SIG-M5 treated with dmso at 0.1 percent for 504 hours (cell line): ENCODE results near the gene DAB2.
"Not testable (repeated sequence)": the region's sequence is repeated elsewhere in the genome, so short reads cannot be mapped to it uniquely, and the experiment has no call there.

Source experiments
- DNase-seq: peaks from one replicate; lab custom pipeline; 2025; ENCODE audit not compliant: unreplicated experiment; lab: John Stamatoyannopoulos, UW

Gene DAB2

DNA sequence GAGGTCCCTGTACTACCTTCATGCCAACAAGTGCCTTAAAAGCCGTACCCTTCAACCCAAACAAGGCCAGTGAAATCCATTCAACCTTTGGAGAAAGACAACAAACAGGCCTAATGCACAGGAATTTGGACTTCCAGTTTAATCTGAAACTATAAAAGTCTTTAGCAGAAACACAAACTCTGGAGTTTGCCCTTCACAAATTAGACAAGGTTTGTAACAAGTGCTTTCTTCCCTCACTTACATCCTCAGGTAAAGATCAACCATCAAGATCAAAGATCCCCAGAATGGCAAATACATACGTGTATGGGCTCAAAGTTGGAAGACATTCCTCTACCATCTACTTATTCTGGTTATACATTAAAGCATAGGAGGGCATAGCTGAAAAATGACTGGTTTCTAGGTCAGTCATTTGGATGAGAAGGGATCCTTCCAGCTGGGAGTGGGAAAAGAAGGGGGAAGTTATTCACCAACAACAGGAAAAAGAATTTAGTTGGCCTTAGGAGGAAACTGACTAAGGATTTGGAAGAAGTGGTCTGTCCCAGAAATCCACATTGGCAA lies 2.0 kb downstream of the DAB2 start:
- DNase-seq: no peak

DNA sequence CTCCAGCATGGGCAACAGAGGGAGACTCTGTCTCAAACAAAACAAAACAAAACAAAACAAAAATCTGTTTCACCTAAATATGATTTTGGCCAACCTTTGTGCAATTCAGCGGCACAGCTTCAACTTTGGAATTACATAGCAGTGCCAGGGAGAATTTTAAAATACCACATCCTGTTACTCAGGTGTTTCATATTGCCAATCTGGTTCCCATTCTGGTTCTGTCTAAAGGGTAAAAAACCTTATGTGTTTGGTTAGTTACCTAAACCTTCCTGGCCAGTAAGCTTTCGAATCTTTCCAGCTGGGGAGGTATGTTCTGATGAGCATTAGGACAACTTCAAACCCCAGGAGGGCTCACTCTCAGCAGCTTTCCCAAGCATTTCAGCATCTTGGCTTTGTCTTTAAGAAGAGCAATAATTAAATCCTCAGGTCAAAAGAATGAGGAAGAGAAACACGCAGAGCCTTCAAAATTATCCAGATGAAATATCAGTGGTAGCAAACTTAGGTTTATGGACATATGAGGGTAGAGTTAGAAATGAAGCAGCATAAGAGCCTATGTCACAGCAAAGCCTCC lies 2.7 kb downstream of the DAB2 start:
- DNase-seq: no peak

DNA sequence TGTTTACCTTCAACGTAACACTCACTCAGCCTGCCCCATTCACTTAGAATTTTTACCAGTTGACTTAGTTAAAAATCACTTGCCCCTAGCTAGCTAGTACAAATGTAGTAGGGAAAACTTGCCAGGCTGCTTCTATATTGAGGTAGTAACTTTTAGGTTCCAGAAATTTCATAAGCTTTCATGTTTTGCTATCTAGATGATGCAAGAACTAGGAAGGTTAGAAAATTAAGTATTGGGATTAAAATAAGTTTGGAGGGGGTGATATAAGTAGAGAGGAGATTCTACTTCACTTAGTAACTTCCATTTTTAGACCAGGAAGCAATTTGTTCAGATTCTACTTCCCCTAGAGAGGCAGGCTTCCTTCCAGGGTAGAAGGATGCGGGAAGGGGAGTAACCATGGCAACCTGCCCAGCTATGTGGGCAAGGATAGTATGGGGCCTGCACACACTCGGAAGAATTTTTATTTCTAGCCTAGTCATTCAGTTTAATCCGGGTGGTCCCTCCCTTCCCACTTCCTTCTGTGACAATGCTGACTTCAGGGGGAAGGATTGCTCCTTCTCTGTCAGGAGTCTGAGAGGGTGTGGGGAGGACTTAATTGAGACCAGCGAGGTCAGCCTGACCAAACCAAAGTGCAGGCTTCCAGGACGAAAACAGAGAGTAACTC lies 4.2 kb downstream of the DAB2 start:
- DNase-seq: peak; percentile 4

DNA sequence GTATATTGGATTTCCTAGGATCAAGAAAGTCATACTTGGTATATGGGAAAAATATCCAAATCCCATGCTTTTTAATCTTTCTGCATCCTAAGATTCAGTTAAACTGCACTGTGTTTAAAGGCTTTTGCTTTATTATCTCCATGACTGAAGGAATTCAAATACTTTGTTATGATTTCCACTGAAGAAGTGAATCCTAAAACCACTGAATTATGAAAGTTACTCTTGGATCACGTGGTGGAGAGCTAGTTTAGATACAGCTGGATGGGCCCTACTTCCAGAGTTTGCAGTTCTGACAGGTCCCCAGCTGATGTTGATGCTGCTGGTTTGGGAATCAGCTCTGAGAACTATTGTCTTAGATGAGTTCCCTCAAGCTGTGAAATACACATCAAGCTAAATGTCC lies 5.0 kb downstream of the DAB2 start:
- no peak for DNase-seq

DNA sequence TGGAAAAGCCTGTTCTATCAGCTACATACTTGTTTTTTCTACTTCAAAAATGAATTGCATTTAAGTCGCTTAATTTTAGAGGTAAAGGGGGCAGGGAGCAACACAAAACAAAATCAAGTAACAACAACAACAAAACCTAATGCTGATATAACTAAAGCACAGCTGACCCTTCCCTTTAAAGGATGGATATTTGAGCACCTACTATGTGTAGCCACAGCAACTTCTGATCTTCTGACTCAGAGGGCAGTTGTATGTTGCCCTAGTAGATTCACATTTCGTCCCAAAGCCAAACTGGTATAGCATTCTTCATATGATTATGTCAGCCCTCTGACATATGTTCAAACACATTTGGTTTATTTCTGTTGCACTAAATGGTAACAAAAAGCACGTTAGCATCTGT lies 6.8 kb downstream of the DAB2 start:
- DNase-seq: no peak

DNA sequence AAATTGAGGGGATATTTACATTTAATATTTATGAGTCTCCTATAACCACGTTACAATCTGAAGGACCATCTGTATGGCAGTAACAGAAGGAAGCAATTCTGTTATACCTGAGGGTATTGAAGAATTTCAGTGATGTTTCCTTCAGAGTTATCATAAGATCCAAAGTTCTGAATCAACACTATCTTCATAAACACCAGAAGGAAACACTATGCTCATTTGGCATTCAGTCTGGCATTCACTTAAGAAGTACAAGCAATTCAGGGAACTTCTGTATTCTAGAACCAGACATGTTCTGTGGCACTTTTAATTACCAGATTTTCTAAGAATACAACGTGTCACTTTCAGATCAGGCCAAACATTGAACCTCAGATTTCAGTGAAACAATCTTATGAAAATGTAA lies 9.6 kb downstream of the DAB2 start:
- no peak for DNase-seq

DNA sequence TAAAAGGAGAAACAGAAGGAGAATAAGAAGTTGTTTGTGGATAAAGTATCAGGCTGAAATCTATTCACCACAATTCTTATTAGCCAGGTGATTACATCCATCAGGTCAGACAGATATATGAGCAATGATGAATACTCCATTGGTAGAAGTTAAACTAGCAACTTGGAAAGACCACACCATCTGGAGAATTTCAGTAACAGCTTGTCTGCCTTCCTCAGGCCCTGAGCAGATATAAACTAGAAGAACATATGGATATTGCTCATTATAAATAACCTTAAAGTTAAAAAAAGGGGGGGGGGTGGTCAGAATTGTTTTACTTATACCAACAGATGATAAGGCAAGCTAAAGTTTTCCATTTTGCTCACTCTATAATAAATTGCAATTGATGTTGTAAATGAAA lies 10.4 kb downstream of the DAB2 start:
- DNase-seq: no peak

DNA sequence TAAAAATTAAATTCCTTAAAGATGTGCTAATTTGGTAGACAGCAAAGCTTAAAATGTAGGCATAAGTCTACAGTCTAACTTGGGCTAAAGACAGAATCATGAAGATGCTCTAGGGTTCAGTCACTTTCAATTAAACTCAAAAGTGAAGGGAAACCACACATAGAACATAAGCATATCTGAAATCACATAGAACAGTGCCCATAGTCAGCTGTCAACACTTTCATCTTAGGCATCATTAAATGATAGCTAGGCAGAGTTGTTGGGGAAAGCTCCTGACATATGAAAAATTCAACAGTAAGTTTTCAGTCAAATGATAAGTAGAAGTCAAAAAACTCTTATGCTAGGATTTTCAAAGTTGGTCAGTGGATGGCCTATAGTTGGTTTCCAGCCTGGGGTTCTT lies 11.0 kb downstream of the DAB2 start:
- DNase-seq: no peak

DNA sequence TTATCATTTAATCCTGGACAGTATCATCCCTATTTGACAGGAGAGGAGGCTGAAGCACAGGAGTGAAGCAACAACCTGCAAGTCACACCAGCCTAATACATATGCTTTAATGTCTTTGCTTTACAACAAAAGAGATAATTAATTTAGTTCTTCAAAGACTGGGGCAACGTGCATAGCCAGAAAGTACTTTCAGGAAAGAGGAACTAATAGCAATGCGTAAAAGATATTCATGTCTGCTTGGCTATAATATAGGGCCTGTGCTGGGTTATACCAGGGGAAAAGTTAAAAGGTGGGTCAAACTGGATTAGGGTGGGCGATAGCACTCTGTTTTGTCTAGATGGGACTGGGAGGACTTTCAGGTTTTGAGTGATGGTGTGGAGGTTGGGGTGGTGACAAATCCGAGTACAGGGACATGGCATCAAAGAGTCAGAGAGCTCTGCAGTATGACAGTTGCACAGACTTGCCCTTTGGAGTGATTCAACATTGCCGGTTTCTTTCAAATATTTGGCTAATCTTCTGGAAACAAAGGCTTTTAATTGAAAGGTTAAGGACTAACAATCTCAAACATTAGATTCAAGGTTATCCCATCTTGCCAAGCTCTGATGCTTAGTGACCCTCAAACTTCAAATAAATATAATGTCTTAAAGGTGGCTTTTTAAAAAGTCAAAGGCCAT lies 11.9 kb downstream of the DAB2 start:
- peak; percentile 3 for DNase-seq

DNA sequence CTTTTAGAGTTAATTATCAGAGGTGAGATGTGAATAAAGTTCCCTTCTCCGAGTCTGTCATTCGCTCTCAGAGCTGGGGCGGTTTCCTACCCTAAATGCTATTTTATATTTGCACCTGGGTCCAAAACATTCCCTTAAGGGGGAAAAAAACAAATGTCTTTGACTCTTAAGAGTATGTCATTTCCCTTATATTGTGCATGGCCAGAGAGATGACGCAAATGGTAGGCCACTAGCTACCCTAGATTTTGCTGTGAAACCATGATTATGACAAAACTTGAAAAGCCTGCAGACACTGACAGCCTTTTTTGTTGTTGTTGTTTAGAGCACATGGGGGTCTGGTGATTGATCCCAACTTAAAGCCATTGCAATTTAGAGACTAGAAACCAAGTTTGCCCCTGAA lies 12.8 kb downstream of the DAB2 start:
- DNase-seq: no peak

DNA sequence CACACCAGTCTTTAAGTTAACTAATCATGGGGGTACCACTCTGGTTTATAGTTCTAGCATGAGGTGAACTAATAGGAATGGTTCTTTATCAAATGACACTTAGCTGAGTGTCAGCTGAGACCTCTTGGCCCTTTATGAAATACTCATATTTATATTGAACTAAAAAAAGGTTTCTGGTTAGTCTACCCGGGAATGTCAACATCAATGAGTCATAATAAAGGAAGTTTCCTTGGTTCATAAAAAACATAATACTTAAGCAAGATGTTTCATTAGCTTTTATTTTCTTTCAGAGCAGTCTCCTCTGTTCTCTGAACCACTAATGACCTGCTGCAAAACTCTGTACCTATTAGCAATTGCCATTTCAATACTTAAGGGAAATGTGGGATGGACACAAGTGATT lies 13.7 kb downstream of the DAB2 start:
- peak; percentile 41 for DNase-seq

DNA sequence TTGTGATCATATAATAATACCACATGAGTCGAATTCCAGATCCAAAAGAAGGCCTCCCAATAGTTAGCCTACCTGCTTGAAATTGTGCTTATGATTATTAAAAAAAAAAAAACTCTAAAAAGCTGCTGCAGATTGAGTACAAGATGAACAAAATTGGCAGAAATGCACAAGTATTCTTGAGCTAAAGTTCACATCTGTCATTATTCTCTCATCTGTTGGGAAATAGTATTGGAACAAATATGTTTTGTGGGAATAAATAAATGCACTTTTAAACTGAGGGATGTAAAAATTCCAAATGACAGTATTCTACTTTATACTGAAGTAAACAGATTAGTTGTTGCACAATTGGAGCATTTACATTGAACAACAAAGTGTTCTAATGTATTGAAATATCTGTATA lies 15.7 kb downstream of the DAB2 start:
- no peak for DNase-seq

DNA sequence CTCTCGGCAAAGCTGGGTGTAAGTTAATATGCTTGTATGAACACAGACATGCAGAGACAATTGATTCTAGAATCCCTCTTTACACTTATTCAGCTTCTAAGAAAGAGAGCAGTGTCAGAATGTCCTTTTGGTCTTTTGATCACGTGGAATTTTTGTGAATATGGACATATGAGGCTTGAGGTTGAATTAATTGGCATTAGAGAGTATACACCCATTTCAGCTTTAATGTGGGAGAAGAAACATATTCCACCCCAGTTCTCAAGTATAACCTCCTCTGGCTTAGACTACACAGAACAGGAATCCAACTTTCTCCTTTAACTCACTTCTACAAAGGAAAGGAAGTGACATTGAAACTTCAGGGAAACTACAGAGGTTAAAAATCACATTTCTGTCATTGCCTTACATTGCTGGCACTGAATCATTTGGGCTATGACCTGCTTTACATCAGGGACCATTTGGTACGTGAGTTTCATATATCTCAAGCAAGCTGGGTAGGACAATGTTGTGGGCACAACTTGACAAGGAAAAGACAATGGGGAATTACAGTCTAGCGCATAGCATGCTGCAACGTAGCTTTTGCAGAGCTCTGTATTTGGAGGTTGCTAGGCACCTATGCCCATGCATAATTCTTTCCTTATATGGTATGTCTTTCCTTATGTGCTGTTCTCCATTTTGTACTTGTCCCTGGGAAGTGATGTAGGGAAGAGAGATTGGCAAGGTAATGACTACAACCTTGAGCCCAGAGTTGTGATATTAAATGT lies 19.5 kb downstream of the DAB2 start:
- DNase-seq: no peak

DNA sequence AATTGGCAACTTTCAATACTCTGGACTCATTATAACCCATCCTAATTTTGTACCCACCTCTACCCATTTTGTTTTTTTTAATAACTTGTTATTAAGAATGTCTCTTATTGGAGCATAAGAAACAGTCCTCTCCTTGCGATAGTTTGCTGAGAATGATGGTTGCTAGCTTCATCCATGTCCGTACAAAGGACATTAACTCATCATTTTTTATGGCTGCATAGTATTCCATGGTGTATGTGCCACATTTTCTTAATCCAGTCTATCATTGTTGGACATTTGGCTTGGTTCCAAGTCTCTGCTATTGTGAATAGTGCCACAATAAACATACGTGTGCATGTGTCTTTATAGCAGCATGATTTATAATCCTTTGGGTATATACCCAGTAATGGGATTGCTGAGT lies 21.0 kb downstream of the DAB2 start:
- not testable (repeated sequence) for DNase-seq

DNA sequence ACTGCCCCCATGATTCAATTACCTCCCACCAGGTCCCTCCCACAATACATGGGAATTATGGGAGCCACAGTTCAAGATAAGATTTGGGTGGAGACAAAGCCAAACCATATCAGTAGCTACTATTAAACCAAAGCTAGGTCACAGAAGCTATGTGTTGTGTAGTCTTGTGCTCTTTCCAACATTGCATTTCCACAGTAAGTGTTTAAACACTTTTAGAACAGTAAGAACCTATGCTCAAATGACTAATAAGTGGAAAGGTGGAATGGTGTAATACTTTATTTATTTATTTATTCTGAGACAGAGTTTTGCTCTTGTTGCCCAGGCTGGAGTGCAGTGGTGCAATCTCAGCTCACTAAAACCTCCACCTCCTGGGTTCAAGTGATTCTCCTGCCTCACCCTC lies 22.6 kb downstream of the DAB2 start:
- not testable (repeated sequence) for DNase-seq

DNA sequence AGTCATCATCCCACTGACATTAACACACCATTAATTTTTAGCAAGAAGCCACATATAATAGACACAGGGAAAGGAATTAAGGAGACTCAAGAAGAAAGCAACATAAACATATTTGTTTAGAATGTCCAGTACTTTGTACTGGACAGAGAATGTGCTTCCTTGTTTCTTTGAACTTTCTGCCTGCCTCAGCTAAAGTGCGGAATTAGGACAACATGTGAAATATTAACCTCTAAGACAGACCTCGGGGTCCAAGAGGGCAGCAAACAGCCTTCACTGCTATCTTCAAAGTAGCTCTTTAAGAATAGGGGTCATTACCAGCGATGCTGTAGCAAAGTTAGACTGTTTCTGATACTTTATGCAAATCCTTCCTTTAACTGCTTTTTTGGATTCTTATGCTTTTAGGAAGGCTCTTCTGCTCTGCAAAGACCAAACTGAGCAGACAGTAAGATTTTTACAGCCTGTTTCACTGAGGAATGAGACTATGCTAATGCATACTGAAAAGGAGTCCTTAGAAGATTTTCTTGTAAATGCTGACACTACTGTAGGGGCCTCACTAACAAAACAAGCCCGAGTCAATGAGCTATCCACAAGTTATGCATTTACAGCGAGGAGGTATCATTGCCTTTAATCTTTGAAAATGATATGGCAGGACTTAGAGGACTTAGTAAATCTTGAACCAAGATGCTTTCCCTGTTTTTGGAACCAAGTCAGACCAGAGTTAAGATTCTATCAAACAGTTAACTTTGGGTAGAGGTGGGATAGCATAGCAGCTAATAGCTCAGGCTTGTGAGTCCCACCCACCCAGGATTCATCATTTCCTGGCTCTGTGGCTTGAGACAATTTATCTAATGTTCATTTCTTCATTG lies 23.8 kb downstream of the DAB2 start:
- no peak for DNase-seq

DNA sequence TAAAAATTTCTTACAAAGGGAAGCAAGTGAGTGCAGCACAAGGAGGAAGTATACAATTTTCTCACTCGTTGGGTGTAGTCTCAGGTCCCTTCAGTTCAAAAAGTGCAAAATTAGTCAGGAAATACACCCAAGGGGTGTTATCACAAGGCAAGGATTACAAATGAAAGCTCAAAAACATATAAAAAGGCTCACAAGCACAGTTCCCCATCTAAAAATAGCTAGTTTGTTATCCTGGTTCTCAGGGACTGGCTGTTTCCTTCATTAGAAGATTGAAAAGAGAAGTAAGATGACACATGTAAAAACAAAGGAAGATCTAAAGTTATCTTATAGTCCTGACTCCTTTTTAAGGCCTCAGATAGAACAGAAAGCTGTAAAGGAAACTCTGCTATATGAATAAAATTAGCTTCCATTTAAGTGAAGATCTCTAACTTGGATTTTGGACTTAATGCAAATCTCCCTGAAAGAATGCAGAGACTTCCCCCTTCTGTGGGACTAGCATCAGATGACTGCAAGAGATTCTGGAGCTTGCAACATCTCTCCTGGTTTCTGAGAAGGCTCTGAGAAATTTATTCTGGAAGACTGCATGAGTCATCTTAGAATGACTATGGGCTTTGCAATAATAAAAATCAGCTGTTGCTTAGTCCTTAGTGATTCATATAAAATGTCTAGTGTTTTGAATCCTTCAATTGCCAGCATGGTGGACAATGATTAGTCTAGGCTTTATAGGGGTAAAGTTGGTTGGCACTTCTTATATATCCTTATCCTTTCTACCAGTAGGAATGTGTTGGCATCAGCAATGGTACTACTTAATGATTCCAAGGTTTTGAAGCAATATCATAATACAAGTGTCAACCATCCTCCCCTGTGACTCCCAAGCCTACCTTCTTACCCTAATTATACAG lies 25.4 kb downstream of the DAB2 start:
- DNase-seq: peak; percentile 94

DNA sequence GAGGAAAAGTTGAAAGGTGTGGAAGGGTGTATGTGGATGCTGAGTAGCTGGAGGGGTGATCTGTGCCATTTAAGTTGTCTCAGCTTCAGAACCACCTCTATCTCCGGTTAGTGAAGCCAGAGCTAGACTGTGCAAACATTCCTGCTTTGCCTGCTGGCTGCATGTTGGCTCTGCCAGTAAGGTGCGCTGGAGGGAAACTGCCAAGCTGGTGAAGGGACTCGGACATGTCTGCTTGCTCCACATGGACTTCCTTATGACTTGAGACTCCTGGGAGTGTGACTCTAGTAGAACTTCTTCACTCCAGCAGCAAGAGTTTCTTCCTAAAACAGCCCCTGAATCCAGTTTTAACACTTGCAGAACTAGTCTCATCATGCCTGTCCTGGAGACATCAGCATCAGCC lies 27.9 kb downstream of the DAB2 start:
- no peak for DNase-seq

DNA sequence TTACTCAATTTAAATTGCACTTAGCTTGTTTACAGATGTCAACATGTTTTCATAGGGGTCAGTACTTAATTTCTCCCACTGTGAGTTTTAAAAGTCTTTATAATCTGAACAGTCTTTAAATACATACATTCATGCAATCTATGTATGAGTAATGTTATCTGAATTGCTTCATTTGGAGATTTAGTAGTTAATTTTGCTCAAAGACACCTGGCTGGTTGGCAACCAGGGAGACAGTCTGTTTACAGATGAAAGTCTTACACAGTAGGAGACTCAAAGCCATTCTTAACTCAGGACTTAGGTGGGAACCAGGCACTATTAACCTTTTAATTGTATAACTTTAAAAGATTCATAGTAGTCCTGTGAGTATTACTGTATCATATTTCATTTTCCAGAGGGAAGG lies 29.3 kb downstream of the DAB2 start:
- DNase-seq: no peak

DNA sequence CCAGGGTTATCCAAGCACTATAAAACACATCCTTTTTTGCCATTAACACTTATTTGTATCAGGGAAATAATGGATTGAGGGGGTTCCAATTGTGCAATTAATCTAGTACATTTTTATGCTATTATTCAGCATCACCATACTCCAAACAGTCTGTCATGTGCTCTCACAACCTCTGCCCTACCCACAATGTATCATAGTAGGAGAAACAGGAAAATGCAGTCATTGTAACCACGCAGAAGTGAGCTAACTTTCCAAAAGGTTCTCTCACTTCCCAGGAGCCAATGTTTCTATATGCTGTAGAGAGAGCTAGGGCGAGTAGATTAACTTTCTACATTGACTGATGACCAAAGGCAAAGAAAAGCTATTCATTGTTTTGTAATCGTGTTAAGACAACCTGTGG lies 29.8 kb downstream of the DAB2 start:
- no peak for DNase-seq
